Left ventricle myocardium inferior (tissue), 1 donor: ENCODE measurements around the gene CPT1B. TPM values are rescaled to one million over a fixed set of nuclear protein-coding genes. Genes with fewer than 3 reads are reported as not detected.
A peak's percentile ranks its signal among the peaks of the same experiment; 100 is the strongest.

Experiments
- DNase-seq: peaks from one replicate; pipeline ENCODE4 v3.0.0-alpha.2; 2020
- H3K27ac ChIP-seq: fragments of 200-600 bp; replicated peaks from 2 replicates; pipeline ENCODE4 v1.8.0; 2021
- H3K27me3 ChIP-seq: fragments of 200-600 bp; 2 replicates; pipeline ENCODE4 v1.8.0; 2021; ENCODE audit warnings: low read depth
- H3K36me3 ChIP-seq: fragments of 200-600 bp; 2 replicates; pipeline ENCODE4 v1.8.0; 2021
- H3K4me1 ChIP-seq: fragments of 200-600 bp; 2 replicates; pipeline ENCODE4 v1.8.0; 2021
- H3K4me3 ChIP-seq: fragments of 200-600 bp; 2 replicates; pipeline ENCODE4 v1.8.0; 2021; ENCODE audit warnings: mild to moderate bottlenecking, moderate library complexity
- H3K9me3 ChIP-seq: fragments of 200-600 bp; replicated peaks from 2 replicates; pipeline ENCODE4 v1.8.0; 2021
- intact Hi-C: fragments of 100-400 bp; cut with micrococcal nuclease; formaldehyde crosslinking; loops from one replicate; pipeline ENCODE4 v1.11.0; 2022
- total RNA-seq: library from RNA; stranded (reverse); fragmentation: NEBNext Ultra II Directional; extraction: Animal tissue kit (Norgen Biotek cat#: 25700); gene quantifications from one replicate; pipeline ENCODE4 v1.2.1, GENCODE V29; 2021
- TF ChIP-seq, protein P1 (sequence below): fragments of 200-600 bp; IDR thresholded peaks from 2 replicates; pipeline ENCODE4 v1.8.0; 2021; ENCODE audit warnings: antibody characterized with exemption, mild to moderate bottlenecking, borderline replicate concordance
- donor health status: DM: no; HTN: yes; CAD: no; lungs with severe emphysema.

CPT1B gene
- total RNA-seq, 1 donor from 2014 or later: 394 TPM

DNA sequence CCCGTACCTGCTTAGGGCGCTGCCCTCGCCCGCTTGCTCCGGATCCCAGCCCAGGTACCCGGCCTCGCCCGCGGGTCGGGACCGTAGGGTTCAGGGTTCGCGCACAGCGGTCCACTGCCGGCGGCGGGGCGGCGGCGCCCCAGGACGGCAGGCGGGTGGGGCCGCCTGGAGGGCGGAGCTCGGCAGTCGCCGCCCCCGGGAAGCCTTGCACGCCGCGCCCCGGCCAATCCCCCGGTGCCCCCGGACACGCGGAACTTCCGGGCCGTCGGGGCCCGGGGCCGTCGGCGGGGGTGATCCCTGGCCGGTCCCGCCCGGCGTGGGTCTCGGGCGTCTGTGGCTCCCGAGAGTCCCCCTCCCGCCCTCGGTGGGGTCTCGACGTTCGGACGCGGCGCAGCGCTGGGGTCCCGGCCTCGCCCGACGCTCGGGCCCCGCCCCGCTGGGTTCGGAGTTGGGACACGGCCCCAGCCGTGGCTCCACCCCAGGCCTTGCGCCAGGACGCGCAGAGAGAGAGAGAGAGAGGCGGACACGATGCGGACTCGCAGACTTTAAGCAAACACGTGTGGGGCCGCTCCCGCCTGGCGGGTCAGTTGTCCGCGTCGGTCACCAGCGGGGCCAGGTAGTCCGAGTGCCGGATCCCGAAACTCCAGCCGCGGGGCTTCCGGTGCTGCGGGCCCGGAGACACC lies 48.2 kb downstream of the CPT1B start, which contains the start of gene TYMP:
TSS of gene TYMP (minus strand) at position 116 of the 683 bp plus-strand sequence. CDS start 303 bp downstream, outside the sequence.
- H3K27me3 ChIP-seq: peaks cover 61% of the 10 kb centered on the region
- H3K4me3 ChIP-seq: peak within 1 kb of the TSS; percentile 74
- H3K36me3 ChIP-seq: no peaks in the 10 kb centered on the region
- H3K9me3 ChIP-seq: no peaks in the 10 kb centered on the region
- H3K4me1 ChIP-seq: peaks cover 76% of the 10 kb centered on the region
- TF ChIP-seq, protein P1, sequence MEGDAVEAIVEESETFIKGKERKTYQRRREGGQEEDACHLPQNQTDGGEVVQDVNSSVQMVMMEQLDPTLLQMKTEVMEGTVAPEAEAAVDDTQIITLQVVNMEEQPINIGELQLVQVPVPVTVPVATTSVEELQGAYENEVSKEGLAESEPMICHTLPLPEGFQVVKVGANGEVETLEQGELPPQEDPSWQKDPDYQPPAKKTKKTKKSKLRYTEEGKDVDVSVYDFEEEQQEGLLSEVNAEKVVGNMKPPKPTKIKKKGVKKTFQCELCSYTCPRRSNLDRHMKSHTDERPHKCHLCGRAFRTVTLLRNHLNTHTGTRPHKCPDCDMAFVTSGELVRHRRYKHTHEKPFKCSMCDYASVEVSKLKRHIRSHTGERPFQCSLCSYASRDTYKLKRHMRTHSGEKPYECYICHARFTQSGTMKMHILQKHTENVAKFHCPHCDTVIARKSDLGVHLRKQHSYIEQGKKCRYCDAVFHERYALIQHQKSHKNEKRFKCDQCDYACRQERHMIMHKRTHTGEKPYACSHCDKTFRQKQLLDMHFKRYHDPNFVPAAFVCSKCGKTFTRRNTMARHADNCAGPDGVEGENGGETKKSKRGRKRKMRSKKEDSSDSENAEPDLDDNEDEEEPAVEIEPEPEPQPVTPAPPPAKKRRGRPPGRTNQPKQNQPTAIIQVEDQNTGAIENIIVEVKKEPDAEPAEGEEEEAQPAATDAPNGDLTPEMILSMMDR: no peak
- peak within 1 kb of the TSS; percentile 94 for H3K27ac ChIP-seq
- intact Hi-C loops: no loop called here
- peak; percentile 87 for DNase-seq

DNA sequence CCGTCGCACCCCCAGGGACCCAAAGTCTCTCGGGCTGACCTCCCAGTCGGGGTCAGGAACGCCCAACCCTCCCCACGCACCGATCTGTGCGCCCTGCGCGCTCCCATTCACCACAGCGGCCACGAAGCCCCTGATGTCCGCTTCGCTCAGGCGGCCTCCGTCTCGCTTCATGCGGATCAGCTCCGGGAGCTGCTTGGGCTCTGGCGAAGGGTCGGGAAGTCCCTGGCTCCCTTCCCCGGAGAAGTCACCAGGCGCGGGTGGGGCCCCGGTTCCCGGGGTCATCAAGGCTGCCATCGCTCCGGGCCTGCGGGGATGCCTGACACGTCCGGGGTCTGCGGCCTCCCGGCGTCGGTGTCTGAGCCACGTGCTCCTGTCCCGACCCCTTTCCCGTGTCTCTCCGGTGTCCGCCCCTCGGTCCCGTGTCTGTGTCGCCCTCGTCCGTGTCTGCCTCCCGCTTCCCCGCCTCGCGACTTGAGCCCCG lies 48.8 kb downstream of the CPT1B start:
- Histone ChIP-seq H3K9me3 (no peaks in the 10 kb centered on the region), H3K4me3 (peak overlapping the region; percentile 74), H3K27ac (peak overlapping the region; percentile 94), H3K4me1 (peaks cover 82% of the 10 kb centered on the region), H3K27me3 (peaks cover 55% of the 10 kb centered on the region), H3K36me3 (no peaks in the 10 kb centered on the region)
- TF ChIP-seq, protein P1: no peak
- intact Hi-C loops: no loop called here
- DNase-seq: no peak

DNA sequence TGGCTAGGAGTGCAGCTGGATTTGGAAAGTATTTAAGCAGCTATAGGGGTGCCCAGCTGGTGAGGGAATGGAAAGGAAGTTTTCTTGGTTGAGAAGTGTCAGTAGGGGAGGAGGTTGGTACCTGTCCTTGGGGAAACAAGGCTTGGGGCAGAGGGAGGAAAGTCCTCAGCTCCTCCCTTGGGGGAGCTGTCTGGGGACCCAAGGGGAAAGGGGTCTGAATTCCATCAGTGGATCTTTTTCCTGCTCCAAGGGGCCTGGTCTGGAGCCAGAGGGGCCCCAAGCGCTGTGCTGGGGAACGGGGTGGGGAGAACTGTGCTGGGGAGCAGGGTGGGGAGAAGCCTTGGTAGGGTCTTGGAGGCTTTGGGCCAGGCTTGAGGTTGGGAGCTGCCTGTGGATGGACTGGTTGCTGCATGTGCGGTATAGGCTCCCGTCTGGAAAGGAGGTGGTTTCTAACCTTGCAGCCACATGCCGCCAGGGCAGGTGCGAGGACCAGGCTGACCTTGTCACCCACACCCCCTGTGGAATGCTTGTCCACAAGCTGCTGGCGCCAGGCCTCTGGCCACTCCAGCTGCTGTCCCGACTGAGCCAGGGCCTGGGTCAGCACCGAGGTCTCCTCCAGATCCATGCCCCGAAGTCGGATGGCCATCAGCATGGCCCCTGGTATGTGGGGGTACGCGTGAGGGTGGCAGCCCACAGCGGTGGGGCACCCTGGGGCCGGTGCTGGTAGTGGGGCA lies 49.4 kb downstream of the CPT1B start:
- Histone ChIP-seq H3K27ac (peak overlapping the region; percentile 94), H3K4me1 (peaks cover 88% of the 10 kb centered on the region), H3K9me3 (no peaks in the 10 kb centered on the region), H3K4me3 (peak overlapping the region; percentile 74), H3K36me3 (peaks cover 3% of the 10 kb centered on the region), H3K27me3 (peaks cover 49% of the 10 kb centered on the region)
- DNase-seq: no peak
- intact Hi-C loops: no loop called here
- TF ChIP-seq, protein P1: no peak

DNA sequence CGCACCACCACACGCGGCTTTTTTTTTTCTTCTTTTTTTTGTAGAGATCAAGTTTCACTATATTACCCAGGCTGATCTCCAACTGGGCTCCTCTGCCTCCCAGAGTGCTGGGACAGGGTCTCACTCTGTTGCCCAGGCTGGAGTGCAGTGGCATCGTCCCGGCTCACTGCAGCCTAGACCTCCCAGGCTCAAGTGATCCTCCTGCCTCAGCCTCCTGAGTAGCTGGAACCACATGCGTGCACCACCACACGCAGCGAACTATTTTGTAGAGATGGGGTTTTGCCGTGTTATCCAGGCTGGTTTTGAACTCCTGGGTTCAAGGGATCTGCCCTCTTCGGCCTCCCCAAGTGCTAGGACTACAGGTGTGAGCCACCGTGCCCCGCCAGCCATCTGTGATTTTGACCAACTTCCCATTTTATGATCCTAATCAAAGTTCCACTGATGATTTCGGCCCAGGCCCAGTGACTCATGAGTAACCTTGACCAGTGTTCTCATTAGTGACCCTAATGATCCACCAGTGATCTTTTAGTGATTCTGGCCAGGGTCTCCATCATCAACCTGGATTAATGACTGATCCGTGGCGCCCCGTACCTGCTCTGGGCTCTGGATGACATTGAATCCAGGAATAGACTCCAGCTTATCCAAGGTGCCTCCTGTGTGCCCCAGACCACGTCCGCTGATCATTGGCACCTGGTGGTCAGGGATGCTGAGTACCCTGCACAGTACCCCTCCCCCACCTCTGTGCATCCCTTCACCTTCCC lies 50.1 kb downstream of the CPT1B start:
- intact Hi-C loops: no loop called here
- TF ChIP-seq, protein P1: no peak
- H3K27me3 ChIP-seq: peaks cover 41% of the 10 kb centered on the region
- peak overlapping the region; percentile 94 for H3K27ac ChIP-seq
- no peak overlapping the region for H3K4me3 ChIP-seq
- H3K9me3 ChIP-seq: no peaks in the 10 kb centered on the region
- DNase-seq: no peak
- H3K36me3 ChIP-seq: peaks cover 11% of the 10 kb centered on the region
- H3K4me1 ChIP-seq: peaks cover 94% of the 10 kb centered on the region
